ENCODE results near the gene IQUB.
"Not testable (repeated sequence)": the region's sequence is repeated elsewhere in the genome, so short reads cannot be mapped to it uniquely, and the experiment has no call there.

Gene IQUB

DNA sequence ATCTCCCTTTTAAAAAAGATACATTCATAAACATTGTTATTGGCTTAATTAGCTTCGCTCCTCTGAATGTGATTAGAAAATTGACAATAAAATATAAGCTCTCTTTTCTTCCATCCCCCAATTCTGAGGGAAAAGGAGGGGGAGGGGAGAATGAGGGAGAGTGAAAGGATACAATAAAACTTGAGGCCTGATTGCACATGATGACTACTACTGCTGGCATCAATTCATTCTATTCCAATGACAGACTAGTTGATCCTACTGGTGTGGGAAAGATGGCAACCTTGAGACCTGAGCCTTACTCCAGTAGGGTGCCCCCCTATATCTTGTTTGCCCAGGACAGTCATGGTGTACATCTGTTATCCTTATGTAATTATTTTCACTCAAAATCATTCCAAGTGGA is 4.5 kb upstream of the IQUB start:
- DNase-seq, result no peak

- no peak for DNase-seq
Measured at GRCh38 chr7:123538189-123538714, 3.9 kb upstream of the IQUB start.

DNA sequence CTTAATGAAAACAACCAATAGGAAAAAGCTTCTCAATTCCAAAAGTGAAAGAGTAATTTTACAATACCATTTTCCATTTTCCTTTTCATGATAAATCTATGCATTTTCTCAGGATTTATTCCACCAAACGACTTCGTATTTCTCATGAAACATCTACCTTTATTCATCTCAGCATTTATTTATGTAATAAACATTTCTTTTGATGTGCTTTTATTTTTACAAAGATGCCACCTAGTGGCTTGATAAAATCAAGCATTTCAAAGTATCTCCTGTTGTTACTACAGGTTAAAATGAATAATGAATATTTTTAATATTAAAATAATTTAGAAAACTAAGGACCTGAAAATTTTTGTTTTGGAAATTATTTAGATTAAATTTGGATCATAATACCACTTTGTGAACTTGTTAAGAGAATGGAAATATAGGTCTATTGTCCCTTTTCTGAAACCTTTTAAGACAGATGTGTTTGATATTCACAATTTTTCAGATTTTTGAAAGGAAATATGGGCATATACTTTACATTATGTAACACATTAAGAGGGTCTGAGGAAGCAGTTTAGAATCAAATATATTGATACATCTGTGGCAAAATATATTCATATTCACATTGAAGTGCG is 2.7 kb upstream of the IQUB start:
- no peak for DNase-seq

- DNase-seq, result no peak
Measured at GRCh38 chr7:123535517-123535916, 1.1 kb upstream of the IQUB start.

DNA sequence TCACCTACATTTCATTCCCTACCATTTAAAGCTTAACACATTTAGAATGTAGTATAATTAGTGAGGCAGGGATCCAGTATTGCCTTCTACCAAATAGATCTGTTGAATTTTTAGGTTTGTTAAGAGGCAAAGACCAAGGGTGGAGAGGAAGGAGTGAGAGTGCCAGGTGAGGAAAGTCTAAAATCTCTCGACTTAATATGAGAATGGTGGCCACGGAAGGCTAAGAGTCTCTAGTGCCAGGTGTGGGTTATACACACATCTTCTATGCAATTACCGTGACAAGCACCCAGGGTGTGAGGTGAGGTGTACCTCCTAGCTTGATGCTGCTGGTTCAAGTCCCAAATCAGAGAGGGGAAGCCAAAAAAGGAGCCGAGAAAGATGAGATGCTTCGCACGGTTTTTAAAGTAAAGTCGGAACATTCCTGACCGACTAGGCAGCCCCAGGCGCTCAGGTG is 439 bp downstream of the IQUB start:
- no peak for DNase-seq

GRCh38 chr7:123533553-123533917 is 860 bp downstream of the IQUB start:
- DNase-seq, result no peak

- DNase-seq, result peak; percentile 28
Measured at GRCh38 chr7:123532788-123533552, 1.4 kb downstream of the IQUB start.

DNA sequence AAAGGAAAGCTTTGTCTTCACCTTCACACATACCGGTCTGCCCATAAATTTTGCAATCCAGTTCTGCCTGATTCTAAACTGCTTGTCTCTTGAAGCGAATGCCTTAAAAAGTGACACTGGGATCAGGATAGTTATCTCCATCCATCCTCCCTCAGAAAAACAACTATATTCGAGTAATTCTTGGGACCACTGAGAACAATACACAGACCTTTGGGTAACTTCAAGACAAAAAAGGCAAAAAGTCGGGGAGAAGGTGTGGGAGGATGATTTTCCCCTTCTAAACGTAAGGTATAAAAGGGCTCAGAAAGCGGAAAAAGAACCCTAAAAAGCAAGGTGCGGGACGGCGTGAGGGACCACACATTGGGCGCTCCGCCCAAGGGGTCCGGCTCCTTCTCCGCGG is 2.1 kb downstream of the IQUB start:
- DNase-seq, result not testable (repeated sequence)

DNA sequence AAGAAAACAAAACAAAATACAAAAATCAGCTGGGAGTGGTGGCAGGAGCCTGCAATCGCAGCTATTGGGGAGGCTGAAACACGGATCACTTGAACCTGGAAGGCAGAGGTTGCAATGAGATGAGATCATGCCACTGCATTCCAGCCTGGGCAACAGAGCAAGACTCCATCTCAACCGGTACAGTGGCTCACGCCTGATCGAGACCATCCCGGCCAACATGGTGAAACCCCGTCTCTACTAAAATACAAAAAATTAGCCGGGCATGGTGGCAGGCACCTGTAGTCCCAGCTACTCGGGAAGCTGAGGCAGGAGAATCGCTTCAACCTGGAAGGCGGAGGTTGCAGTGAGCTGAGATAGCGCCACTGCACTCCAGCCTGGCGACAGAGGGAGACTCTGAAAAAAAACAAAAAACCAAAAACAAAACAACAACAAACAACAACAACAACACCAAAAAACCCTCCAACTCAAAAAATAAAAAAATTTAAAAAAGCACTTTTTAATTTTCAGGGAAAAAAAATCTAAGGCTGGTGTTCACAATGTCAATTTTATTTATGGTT is 4.3 kb downstream of the IQUB start:
- DNase-seq, result not testable (repeated sequence)

DNA sequence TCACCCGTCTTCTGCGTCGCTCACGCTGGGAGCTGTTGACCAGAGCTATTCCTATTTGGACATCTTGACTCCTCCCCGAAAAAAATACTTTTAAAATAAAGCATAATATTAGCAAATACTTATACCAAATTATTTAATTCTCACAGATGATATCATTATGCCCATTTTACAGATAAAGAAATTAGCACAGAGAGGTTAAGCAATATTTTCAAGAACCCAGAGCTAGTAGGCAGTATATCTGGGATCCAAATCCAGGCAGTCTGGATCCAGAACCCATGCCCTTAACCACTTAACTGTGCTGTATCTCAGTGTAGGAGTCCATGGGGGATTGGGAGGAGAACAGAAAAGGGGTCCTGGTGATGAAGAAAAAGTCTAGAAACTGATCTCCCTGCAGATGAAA is 6.1 kb downstream of the IQUB start:
- no peak for DNase-seq

- DNase-seq, result not testable (repeated sequence)
Measured at GRCh38 chr7:123527712-123528225, 6.6 kb downstream of the IQUB start.

DNA sequence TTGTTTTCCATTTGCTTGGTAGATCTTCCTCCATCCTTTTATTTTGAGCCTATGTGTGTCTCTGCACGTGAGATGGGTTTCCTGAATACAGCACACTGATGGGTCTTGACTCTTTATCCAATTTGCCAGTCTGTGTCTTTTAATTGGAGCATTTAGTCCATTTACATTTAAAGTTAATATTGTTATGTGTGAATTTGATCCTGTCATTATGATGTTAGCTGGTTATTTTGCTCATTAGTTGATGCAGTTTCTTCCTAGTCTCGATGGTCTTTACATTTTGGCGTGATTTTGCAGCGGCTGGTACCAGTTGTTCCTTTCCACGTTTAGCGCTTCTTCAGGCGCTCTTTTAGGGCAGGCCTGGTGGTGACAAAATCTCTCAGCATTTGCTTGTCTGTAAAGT is 7.9 kb downstream of the IQUB start:
- not testable (repeated sequence) for DNase-seq

DNA sequence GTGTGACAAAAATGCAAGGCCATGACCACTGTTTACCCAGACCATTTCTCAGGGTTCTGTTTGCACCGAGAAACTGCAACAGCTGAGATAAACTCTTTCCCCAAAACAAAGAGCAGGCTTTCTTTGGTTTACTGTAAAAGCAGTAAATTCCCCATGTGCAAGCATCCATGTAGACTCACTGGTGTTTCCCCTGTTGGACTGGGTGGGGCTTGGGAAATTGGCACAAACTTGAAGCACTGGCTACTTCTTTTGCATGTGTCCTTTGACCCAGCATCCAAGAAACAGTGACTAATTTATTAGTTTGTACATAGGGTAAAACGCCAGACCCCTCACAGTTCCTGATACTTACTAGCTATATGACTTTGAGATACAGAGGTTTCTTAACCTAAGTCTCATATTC is 12.3 kb downstream of the IQUB start:
- DNase-seq, result no peak

GRCh38 chr7:123505221-123505620 is 29.2 kb downstream of the IQUB start:
- no peak for DNase-seq

- DNase-seq, result no peak
Measured at GRCh38 chr7:123502201-123502600, 32.2 kb downstream of the IQUB start.

GRCh38 chr7:123500878-123501489 is 33.4 kb downstream of the IQUB start:
- no peak for DNase-seq

- no peak for DNase-seq
Measured at GRCh38 chr7:123499211-123499970, 35.0 kb downstream of the IQUB start.

GRCh38 chr7:123498601-123499000 is 35.8 kb downstream of the IQUB start:
- DNase-seq, result no peak

DNA sequence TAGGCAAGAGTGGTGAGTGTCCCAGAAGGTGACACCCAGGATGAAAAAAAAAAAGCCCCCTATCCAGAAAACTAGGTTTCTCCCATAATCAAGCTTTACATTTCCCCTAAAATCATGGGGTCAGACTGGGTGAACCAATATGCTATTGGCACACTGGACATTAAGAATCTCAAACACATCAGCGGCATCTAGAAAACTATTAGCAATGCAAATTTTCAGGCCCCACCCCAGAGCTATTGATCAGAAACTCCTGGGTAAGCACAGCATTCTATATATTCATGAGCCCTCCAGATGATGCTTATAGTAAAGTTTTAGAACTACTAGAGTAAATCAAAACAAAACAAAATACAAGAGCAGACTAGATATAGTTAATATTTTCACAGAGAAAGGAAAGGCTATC is 36.4 kb downstream of the IQUB start:
- no peak for DNase-seq

GRCh38 chr7:123494193-123494796 is 40.1 kb downstream of the IQUB start:
- peak; percentile 13 for DNase-seq

DNA sequence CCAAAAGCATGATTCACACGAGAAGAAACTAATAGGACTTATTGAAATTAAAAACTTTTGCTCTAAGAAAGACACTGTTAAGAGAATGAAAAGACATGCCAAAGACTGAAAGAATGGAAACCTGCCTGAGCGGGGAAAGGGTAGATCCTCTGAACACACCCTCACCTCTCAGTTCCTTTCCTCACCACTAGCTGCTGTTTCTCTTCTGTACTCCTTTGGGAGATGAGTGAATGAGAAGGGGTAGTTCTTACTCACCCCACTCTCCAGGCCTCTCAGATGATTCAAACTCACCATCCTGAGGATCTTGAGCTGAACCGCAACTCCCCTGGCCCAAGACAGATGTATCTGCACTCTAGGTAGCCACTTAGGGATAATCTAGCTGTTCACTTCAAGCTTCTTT is 41.9 kb downstream of the IQUB start:
- no peak for DNase-seq

DNA sequence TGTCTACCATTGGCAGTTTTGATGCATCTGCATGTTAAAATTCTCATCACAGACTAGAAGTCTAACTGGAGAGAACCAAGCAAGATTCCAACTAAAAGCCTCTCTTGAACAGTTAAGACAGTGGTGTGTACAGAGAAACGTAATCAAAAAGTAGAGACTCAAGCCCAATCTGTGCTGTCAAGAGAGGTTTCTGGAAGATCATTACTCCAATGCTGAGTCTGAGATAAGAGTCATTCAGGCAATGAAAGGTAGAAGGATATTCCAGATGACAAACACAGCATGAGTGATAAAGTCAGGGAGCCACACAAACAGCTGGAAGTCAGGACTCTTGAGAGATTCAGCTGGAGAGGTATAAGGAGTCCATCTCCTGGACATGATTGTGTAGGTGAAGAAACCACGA is 48.7 kb downstream of the IQUB start:
- DNase-seq, result no peak
